ENCODE results near the gene XAB2.

- TF ChIP-seq CTCF (IDR thresholded peaks at IDR 0.05) (no peak), POLR2A (IDR thresholded peaks at IDR 0.05) (no peak), EP300 (IDR thresholded peaks at IDR 0.05) (no peak)
These were observed 28.9 kb upstream of the XAB2 start for GRCh38 chr19:7658219-7658686.

Measured in tibial nerve (tissue), 4 donors.